GM18858 (cell line): ENCODE measurements around the gene IMMP2L.
"Not testable (repeated sequence)": the region's sequence is repeated elsewhere in the genome, so short reads cannot be mapped to it uniquely, and the experiment has no call there.

Source experiments
- ATAC-seq: cut with Tn5 transposase; IDR thresholded peaks from one replicate; pipeline ENCODE4 v1.9.1; 2021; ENCODE audit not compliant: unreplicated experiment

IMMP2L gene

GRCh38 chr7:111510062-111510461, 52.2 kb downstream of the IMMP2L start:
- ATAC-seq: no peak

GRCh38 chr7:111509288-111509687, 53.0 kb downstream of the IMMP2L start:
- ATAC-seq: no peak

GRCh38 chr7:111508387-111508786, 53.9 kb downstream of the IMMP2L start:
- peak; percentile 86 for ATAC-seq

GRCh38 chr7:111505422-111505821, 56.9 kb downstream of the IMMP2L start:
- ATAC-seq: not testable (repeated sequence)

- ATAC-seq: not testable (repeated sequence)
Observed at GRCh38 chr7:111501799-111502198, 60.5 kb downstream of the IMMP2L start.

GRCh38 chr7:111499027-111499426, 63.3 kb downstream of the IMMP2L start:
- ATAC-seq: no peak

GRCh38 chr7:111498391-111499007, 63.8 kb downstream of the IMMP2L start:
- ATAC-seq: no peak

- ATAC-seq: no peak
Observed at GRCh38 chr7:111495173-111495810, 67.0 kb downstream of the IMMP2L start.

GRCh38 chr7:111492234-111492633, 70.1 kb downstream of the IMMP2L start:
- ATAC-seq: no peak

- ATAC-seq: peak; percentile 84
Observed at GRCh38 chr7:111486472-111487142, 75.7 kb downstream of the IMMP2L start.

- ATAC-seq: no peak
Observed at GRCh38 chr7:111485701-111486380, 76.5 kb downstream of the IMMP2L start.

- ATAC-seq: no peak
Observed at GRCh38 chr7:111483078-111483477, 79.2 kb downstream of the IMMP2L start.

- ATAC-seq: no peak
Observed at GRCh38 chr7:111477462-111478225, 84.6 kb downstream of the IMMP2L start.

GRCh38 chr7:111476586-111477293, 85.6 kb downstream of the IMMP2L start:
- ATAC-seq: no peak

GRCh38 chr7:111475959-111476358, 86.3 kb downstream of the IMMP2L start:
- ATAC-seq: no peak

- no peak for ATAC-seq
Observed at GRCh38 chr7:111475419-111475748, 86.9 kb downstream of the IMMP2L start.

GRCh38 chr7:111474723-111475418, 87.4 kb downstream of the IMMP2L start:
- ATAC-seq: no peak

GRCh38 chr7:111473449-111474198, 88.7 kb downstream of the IMMP2L start:
- ATAC-seq: no peak

- ATAC-seq: no peak
Observed at GRCh38 chr7:111470998-111471397, 91.3 kb downstream of the IMMP2L start.
